Breast epithelium (tissue), 4 donors: Measurements from ENCODE around the gene SLC9A4. TPM values are rescaled to one million over a fixed set of nuclear protein-coding genes. Genes with fewer than 3 reads are reported as not detected.

Experiments used
- DNase-seq, 2 donors: peaks; one replicate each; pipeline ENCODE4 v3.0.0-alpha.2; 2019; ENCODE audit warnings: low spot score in 2 of 2
- H3K27ac ChIP-seq, 2 donors: fragments of 200-600 bp; sonication (generic) in 1 of 2; one replicate each; pipeline ENCODE4 v1.5.1; 2016 to 2019; ENCODE audit warnings: mild to moderate bottlenecking in 1 of 2
- H3K27me3 ChIP-seq, 2 donors: fragments of 200-600 bp; sonication (generic) in 1 of 2; one replicate each; pipeline versions ENCODE4 v1.5.1 to v1.6.0; 2017 to 2019; ENCODE audit warnings: control low read depth in 1 of 2, mild to moderate bottlenecking in 1 of 2
- H3K36me3 ChIP-seq: fragments of 200-600 bp; one replicate; pipeline ENCODE4 v1.5.1; 2019
- H3K4me1 ChIP-seq, 2 donors: fragments of 200-600 bp; sonication (generic); one replicate each; pipeline ENCODE4 v1.5.1; 2016 to 2019; ENCODE audit warnings: control low read depth in 1 of 2
- H3K4me3 ChIP-seq, 3 donors: fragments of 200-600 bp; sonication (generic); 1 replicate in 2 of 3; 2 replicates in 1 of 3; pipeline ENCODE4 v1.5.1; 2016 to 2019; ENCODE audit warnings: mild to moderate bottlenecking in 3 of 3, moderate library complexity in 2 of 3
- H3K9me3 ChIP-seq, 2 donors: fragments of 200-600 bp; sonication (generic) in 1 of 2; one replicate each; pipeline ENCODE4 v1.5.1; 2016 to 2019; ENCODE audit warnings: control low read depth in 1 of 2
- POLR2A ChIP-seq: fragments of 450-650 bp; IDR thresholded peaks from one replicate; pipeline ENCODE4 v1.6.1; 2016; ENCODE audit warnings: antibody characterized with exemption, mild to moderate bottlenecking, moderate library complexity
- POLR2AphosphoS5 ChIP-seq, 3 donors: sonication (generic); formaldehyde crosslinking; IDR thresholded peaks; one replicate each; pipeline ENCODE4 v1.6.1; 2017; ENCODE audit warnings: antibody characterized with exemption in 3 of 3
- intact Hi-C: fragments of 100-400 bp; cut with DNase I; formaldehyde crosslinking; loops from one replicate; pipeline ENCODE4 v1.15.1; 2023; ENCODE audit warnings: low total_unique reads
- total RNA-seq, 3 donors: library from RNA; depleted of rRNA; stranded (reverse); fragments of >200 nt; gene quantifications; one replicate each; pipeline ENCODE4 v1.1.0, GENCODE V29; 2016
- TF ChIP-seq, protein P1 (sequence below), 3 donors: fragments of 450-650 bp; IDR thresholded peaks; one replicate each; pipeline ENCODE4 v1.5.1; 2016 to 2017; ENCODE audit warnings: antibody characterized with exemption in 3 of 3, mild to moderate bottlenecking in 3 of 3, moderate library complexity in 3 of 3

SLC9A4 gene
- total RNA-seq, 3 donors from 2014 or later: not detected

DNA sequence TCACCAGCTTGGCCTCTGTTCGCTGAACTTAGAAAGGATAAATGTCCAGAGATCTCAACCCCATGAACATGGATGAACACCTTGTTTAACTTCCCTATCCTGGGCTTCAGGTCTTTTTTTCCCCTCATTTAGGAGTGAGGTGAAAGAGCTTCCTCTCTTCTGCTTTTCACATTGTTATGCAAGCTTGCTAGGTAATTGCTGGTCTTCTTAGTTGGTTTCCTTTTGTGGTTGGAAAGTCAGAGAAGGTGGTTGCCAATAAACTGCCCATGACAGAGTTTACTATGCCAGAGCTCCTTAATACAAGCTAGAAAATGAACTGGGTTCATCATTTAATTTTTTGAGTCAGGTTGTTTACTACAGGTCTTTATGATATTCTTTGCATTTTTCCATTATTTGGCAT, 16.6 kb downstream of the SLC9A4 start:
- no peak overlapping the region for H3K27ac ChIP-seq
- no peaks in the 10 kb centered on the region for H3K36me3 ChIP-seq
- H3K9me3 ChIP-seq: no peaks in the 10 kb centered on the region
- no peak overlapping the region for H3K4me3 ChIP-seq
- intact Hi-C loops: no loop called here
- no peak for DNase-seq
- H3K4me1 ChIP-seq: peaks cover 0 to 4% of the 10 kb centered on the region in 2 donors
- H3K27me3 ChIP-seq: no peaks in the 10 kb centered on the region
- TF ChIP-seq POLR2AphosphoS5 (IDR thresholded peaks at IDR 0.05): no peak
- TF ChIP-seq, protein P1, sequence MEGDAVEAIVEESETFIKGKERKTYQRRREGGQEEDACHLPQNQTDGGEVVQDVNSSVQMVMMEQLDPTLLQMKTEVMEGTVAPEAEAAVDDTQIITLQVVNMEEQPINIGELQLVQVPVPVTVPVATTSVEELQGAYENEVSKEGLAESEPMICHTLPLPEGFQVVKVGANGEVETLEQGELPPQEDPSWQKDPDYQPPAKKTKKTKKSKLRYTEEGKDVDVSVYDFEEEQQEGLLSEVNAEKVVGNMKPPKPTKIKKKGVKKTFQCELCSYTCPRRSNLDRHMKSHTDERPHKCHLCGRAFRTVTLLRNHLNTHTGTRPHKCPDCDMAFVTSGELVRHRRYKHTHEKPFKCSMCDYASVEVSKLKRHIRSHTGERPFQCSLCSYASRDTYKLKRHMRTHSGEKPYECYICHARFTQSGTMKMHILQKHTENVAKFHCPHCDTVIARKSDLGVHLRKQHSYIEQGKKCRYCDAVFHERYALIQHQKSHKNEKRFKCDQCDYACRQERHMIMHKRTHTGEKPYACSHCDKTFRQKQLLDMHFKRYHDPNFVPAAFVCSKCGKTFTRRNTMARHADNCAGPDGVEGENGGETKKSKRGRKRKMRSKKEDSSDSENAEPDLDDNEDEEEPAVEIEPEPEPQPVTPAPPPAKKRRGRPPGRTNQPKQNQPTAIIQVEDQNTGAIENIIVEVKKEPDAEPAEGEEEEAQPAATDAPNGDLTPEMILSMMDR (IDR thresholded peaks at IDR 0.05): no peak
- no peak for TF ChIP-seq POLR2A

DNA sequence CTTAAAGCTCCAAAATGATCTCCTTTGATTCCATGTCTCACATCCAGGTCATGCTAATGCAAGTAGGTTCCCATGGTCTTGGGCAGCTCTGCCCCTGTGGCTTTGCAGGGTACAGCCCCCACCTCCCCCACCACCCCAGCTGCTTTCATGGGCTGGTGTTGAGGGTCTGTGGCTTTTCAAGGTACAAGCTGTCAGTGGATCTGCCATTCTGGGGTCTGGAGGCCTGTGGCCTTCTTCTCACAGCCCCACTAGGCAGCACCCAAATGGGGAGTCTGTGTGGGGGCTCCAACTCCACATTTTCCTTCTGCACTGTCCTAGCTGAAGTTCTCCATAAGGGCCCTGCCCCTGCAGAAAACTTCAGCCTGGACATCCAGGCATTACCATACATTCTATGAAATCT, 19.0 kb downstream of the SLC9A4 start:
- Histone ChIP-seq H3K4me1 (peaks cover 0 to 4% of the 10 kb centered on the region in 2 donors), H3K9me3 (no peaks in the 10 kb centered on the region), H3K36me3 (no peaks in the 10 kb centered on the region), H3K4me3 (no peak overlapping the region), H3K27me3 (no peaks in the 10 kb centered on the region), H3K27ac (no peak overlapping the region)
- DNase-seq: no peak
- intact Hi-C loops: no loop called here
- no peak for TF ChIP-seq POLR2AphosphoS5 (IDR thresholded peaks at IDR 0.05)
- TF ChIP-seq POLR2A: no peak
- TF ChIP-seq, protein P1 (IDR thresholded peaks at IDR 0.05): no peak

DNA sequence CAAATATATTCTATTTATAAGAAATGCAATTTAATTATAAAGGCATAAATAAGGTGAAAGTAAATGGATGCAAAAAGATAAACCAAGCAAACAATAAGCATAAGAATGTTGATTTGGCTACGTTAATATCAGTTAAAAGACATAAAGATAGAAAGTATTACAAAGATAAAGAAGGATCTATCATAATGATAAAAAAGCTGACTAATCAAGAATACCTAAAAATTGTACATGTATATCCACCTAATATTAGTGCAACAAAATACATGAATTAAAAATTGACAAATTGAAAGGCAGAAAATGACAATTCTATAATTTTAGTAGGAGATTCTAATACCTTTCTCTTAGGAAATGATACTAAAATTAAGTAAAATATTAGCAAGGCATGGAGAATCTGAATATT, 21.5 kb downstream of the SLC9A4 start:
- intact Hi-C loops: no loop called here
- no peak for DNase-seq
- H3K36me3 ChIP-seq: no peaks in the 10 kb centered on the region
- H3K27me3 ChIP-seq: no peaks in the 10 kb centered on the region
- H3K27ac ChIP-seq: no peak overlapping the region
- H3K9me3 ChIP-seq: no peaks in the 10 kb centered on the region
- TF ChIP-seq POLR2A: no peak
- TF ChIP-seq, protein P1 (IDR thresholded peaks at IDR 0.05): no peak
- H3K4me3 ChIP-seq: no peak overlapping the region
- H3K4me1 ChIP-seq: no peaks in the 10 kb centered on the region

DNA sequence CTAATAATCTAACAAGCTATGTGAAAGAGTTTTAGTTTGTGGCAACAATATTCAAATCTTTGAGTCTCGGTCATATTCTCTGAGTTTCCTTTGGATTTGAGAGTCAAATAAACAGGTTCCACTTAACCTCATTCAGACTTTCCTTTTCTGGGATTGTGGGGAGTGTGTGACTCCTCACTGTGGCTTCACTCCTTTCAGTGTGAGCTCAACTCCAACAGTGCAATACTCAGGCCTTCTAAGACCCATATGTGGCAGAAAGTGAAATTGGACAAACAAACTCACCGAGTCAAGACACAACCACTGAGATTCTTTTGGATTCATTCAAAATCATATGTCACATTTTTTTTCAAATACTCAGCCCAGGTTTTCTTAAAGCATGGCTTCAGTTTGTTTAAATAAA, 25.4 kb downstream of the SLC9A4 start:
- H3K4me3 ChIP-seq: no peak overlapping the region
- H3K9me3 ChIP-seq: no peaks in the 10 kb centered on the region
- H3K36me3 ChIP-seq: no peaks in the 10 kb centered on the region
- H3K27ac ChIP-seq: no peak overlapping the region
- intact Hi-C loops: no loop called here
- no peak for TF ChIP-seq POLR2A
- no peak for TF ChIP-seq POLR2AphosphoS5 (IDR thresholded peaks at IDR 0.05)
- TF ChIP-seq, protein P1 (IDR thresholded peaks at IDR 0.05): no peak
- H3K27me3 ChIP-seq: no peaks in the 10 kb centered on the region
- no peaks in the 10 kb centered on the region for H3K4me1 ChIP-seq
- DNase-seq: no peak

DNA sequence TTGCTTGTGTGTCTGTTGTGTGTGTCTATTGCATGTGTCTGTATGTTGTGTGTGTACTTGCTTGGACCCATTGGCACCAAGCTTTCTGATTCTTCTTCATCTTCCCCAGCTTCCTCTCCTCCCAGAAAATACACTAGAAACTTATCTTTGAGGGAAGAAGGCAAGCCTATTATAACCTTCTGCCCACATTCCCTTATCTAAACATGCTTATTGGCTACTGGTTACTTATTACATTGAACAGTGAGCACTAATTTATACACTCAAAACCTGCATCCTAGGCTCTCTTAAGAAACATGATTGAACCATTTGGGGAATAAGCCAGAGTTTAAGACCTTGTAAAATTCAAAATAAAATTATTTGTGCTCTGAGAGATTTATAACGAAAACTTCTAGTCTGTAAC, 26.5 kb downstream of the SLC9A4 start:
- no peak overlapping the region for H3K4me3 ChIP-seq

More for the DNA sequence above, 26.5 kb downstream of the SLC9A4 start:
- no peaks in the 10 kb centered on the region for H3K27me3 ChIP-seq
- H3K9me3 ChIP-seq: no peaks in the 10 kb centered on the region
- intact Hi-C loops: no loop called here
- H3K27ac ChIP-seq: no peak overlapping the region
- TF ChIP-seq POLR2AphosphoS5 (IDR thresholded peaks at IDR 0.05) (no peak), POLR2A (no peak)
- TF ChIP-seq, protein P1 (IDR thresholded peaks at IDR 0.05): no peak
- no peaks in the 10 kb centered on the region for H3K36me3 ChIP-seq
- DNase-seq: no peak
- H3K4me1 ChIP-seq: no peaks in the 10 kb centered on the region
